HL-60 (cell line): ENCODE results near the gene MYO16.

Experiments used
- DNase-seq, 2 experiments: peaks; one replicate each; pipeline ENCODE4 v3.0.0-alpha.2; 2010 to 2020; ENCODE audit warnings: low read depth in 1 of 2, low spot score in 1 of 2
- H3K27ac ChIP-seq: fragments of 250-450 bp; sonication (Bioruptor Pico); replicated peaks from 2 replicates; pipeline ENCODE4 v1.5.1; 2020; ENCODE audit warnings: mild to moderate bottlenecking, moderate library complexity
- H3K27me3 ChIP-seq: fragments of 250-450 bp; sonication (Bioruptor Pico); 2 replicates; pipeline ENCODE4 v1.5.1; 2021; ENCODE audit warnings: mild to moderate bottlenecking, moderate library complexity; ENCODE audit not compliant: insufficient read depth, poor library complexity, severe bottlenecking
- H3K4me3 ChIP-seq: replicated peaks from 2 replicates; pipeline ENCODE4 v1.5.1; 2011; ENCODE audit warnings: mild to moderate bottlenecking, control low read depth, low read length; ENCODE audit not compliant: insufficient read depth
- GABPA ChIP-seq: IDR thresholded peaks from 2 replicates; pipeline ENCODE4 v1.6.1; 2012; ENCODE audit warnings: low read depth
- POLR2AphosphoS5 ChIP-seq: IDR thresholded peaks from 2 replicates; pipeline ENCODE4 v1.6.1; 2012; ENCODE audit warnings: low read depth
- REST ChIP-seq: IDR thresholded peaks from 2 replicates; pipeline ENCODE4 v1.6.1; 2012; ENCODE audit warnings: low read depth; ENCODE audit not compliant: insufficient replicate concordance
- SPI1 ChIP-seq: IDR thresholded peaks from 2 replicates; pipeline ENCODE4 v1.6.1; 2012; ENCODE audit warnings: low read depth, mild to moderate bottlenecking, borderline replicate concordance
- TF ChIP-seq, protein P1 (sequence below): IDR thresholded peaks from one replicate; pipeline ENCODE4 v1.5.1; 2011; ENCODE audit warnings: low read length, control low read depth, inconsistent platforms; ENCODE audit not compliant: insufficient read depth

MYO16 gene

DNA sequence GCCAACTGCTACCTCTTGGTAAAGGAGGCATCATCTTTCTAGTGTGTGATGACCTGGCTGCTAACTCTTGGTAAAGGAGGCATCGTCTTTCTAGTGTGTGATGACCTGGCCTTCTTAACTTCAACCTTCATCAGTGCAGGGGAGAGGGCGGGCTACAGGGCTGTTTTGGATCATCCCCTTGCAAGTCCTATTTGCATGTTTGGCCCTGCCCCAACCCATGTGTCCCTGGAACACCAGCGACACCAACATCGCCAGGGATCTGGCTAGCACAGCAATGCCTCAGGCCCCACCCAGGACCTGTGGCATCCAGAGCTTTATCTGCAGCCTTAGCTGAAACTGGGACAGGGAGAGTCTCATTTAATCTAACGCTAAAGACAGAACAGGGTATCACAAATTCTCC lies 492.4 kb downstream of the MYO16 start:
- no peak for TF ChIP-seq SPI1
- TF ChIP-seq, protein P1, sequence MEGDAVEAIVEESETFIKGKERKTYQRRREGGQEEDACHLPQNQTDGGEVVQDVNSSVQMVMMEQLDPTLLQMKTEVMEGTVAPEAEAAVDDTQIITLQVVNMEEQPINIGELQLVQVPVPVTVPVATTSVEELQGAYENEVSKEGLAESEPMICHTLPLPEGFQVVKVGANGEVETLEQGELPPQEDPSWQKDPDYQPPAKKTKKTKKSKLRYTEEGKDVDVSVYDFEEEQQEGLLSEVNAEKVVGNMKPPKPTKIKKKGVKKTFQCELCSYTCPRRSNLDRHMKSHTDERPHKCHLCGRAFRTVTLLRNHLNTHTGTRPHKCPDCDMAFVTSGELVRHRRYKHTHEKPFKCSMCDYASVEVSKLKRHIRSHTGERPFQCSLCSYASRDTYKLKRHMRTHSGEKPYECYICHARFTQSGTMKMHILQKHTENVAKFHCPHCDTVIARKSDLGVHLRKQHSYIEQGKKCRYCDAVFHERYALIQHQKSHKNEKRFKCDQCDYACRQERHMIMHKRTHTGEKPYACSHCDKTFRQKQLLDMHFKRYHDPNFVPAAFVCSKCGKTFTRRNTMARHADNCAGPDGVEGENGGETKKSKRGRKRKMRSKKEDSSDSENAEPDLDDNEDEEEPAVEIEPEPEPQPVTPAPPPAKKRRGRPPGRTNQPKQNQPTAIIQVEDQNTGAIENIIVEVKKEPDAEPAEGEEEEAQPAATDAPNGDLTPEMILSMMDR = no peak
- no peak overlapping the region for H3K27ac ChIP-seq
- DNase-seq = no peak
- H3K27me3 ChIP-seq = no peaks in the 10 kb centered on the region
- H3K4me3 ChIP-seq = no peak overlapping the region

- no peak for DNase-seq
- H3K27me3 ChIP-seq = no peaks in the 10 kb centered on the region
- TF ChIP-seq SPI1 (no peak), REST (no peak), GABPA (no peak), POLR2AphosphoS5 (no peak)
- TF ChIP-seq, protein P1 = no peak
- H3K4me3 ChIP-seq = no peak overlapping the region
- H3K27ac ChIP-seq = no peak overlapping the region
Observed at GRCh38 chr13:109123971-109124370, 494.6 kb downstream of the MYO16 start.

GRCh38 chr13:109126178-109126577 lies 496.8 kb downstream of the MYO16 start:
- TF ChIP-seq GABPA = no peak
- TF ChIP-seq POLR2AphosphoS5 = no peak
- TF ChIP-seq REST = no peak
- TF ChIP-seq, protein P1 = no peak
- no peak for TF ChIP-seq SPI1
- Histone ChIP-seq H3K27me3 (no peaks in the 10 kb centered on the region), H3K4me3 (no peak overlapping the region), H3K27ac (no peak overlapping the region)
- DNase-seq = no peak

DNA sequence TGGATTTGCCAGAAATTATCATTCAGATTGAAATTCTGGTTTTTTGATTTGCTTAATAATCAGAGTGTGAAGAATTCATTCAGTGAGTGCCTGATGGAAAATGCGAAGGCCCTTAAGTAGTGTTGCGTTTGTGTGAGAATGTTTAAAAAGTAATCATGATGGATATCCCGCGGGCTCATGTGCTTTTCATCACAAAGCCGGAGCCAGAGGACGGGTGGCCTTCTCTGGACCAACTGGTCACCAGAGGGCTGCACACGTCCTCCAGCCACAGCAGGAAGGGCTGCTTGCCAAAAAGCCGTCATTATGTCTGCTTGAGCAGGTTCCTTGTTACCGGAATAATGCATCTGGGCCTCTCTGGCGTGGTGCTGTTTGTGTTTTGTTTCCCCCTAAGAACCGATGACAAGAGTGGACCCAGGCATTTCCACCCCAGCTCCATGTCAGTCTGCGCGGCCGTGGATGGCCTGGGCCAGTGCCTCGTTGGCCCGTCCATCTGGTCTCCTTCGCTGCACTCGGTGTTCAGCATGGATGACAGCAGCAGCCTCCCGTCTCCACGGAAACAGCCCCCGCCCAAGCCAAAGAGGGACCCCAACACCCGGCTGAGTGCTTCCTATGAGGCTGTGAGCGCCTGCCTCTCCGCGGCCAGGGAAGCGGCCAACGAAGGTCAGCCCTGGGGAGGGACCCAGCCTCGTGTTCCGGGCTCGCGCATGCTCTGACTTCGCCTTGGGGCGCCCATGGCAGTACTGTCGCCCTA lies 497.7 kb downstream of the MYO16 start:
- TF ChIP-seq REST (no peak), GABPA (no peak), POLR2AphosphoS5 (no peak), SPI1 (no peak)
- TF ChIP-seq, protein P1 = no peak
- no peak for DNase-seq
- Histone ChIP-seq H3K27ac (no peak overlapping the region), H3K4me3 (no peak overlapping the region), H3K27me3 (no peaks in the 10 kb centered on the region)
